GM18907 (cell line): Measurements from ENCODE around the gene DMRTA1.
"Not testable (repeated sequence)": the region's sequence is repeated elsewhere in the genome, so short reads cannot be mapped to it uniquely, and the experiment has no call there.

Experiments used
- ATAC-seq: cut with Tn5 transposase; IDR thresholded peaks from one replicate; pipeline ENCODE4 v1.9.1; 2021; ENCODE audit warnings: mild to moderate bottlenecking, moderate library complexity; ENCODE audit not compliant: unreplicated experiment

The DMRTA1 gene, protein sequence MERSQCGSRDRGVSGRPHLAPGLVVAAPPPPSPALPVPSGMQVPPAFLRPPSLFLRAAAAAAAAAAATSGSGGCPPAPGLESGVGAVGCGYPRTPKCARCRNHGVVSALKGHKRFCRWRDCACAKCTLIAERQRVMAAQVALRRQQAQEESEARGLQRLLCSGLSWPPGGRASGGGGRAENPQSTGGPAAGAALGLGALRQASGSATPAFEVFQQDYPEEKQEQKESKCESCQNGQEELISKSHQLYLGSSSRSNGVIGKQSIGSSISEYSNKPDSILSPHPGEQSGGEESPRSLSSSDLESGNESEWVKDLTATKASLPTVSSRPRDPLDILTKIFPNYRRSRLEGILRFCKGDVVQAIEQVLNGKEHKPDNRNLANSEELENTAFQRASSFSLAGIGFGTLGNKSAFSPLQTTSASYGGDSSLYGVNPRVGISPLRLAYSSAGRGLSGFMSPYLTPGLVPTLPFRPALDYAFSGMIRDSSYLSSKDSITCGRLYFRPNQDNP

DNA sequence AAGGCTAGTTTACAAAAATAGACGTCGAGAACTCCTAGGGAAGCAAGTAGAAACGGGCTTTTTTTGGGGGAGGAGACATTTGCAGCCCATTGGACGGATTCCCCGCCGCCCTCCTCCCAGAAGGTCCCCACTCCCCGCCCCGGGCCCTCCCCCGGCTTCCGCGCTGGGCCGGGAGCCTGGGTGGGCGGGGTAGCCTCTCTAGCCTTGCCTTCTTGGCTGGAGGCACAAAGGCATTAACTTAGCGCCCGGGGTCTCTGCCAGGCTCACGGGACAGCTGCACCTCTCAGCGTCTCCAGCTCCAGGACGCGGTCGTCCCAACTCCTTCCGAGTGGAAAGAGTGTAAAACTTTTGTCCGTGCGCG is at the start of gene DMRTA1:
Gene DMRTA1 (plus strand): TSS at position 236 of the 361 bp plus-strand sequence. CDS start 242 bp downstream, outside the sequence.
- peak; percentile 28 for ATAC-seq

DNA sequence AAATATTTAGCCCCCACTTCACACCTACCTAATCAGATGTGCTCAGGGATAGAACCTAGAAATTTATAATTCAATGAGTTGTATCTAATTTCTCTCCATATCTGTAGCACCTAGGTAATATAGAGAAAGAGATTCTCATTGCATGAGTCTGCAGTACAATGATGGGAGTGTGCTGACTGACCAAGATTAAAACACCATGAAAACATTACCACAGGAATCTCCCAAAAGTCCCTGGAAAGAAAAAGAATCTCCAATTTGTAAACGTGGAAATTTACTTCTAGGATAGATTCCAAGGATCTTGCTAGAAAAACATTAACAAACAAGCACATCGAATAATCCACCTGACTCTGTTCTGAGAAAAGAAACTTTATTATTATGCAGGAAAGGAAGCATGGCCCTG is 45.0 kb upstream of the DMRTA1 start:
- ATAC-seq, result no peak

DNA sequence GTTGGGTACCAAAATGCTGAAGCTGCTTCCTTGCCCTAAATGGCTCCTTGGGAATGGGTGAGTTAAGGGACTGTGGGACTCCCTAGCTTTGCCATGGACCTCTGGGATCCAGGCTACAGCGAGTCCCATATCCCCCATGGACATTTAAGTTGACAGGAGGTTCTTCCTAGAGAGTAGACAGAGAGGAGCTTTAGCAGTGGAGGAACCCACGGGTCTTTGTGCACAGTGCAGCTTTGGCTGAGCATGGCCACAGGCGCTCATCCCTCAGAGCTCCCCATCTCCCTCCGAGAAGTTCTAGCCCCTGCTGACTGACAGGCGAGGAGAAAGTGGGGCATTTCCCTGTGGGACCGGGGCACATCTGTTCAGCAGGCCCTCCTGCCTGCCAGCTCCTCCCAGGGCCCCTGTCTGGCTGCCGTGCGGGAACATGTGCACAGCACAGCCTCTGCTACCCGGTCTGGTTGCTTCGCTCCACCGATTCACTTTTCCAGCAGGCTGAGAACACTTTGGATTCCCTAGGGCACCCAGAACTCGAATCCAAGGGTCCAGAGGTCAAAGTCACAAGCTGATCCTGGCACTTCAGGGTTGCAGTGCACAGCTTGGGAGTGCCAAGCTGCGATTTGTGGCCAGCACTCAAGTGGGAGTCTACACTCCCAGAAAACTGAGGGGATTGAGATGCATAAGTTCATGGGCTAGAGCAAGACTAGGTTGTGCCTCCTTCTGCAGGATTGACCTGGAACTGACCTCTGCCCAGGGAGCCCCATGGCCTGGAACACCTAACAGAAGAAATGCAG is 40.6 kb upstream of the DMRTA1 start:
- ATAC-seq, result no peak

DNA sequence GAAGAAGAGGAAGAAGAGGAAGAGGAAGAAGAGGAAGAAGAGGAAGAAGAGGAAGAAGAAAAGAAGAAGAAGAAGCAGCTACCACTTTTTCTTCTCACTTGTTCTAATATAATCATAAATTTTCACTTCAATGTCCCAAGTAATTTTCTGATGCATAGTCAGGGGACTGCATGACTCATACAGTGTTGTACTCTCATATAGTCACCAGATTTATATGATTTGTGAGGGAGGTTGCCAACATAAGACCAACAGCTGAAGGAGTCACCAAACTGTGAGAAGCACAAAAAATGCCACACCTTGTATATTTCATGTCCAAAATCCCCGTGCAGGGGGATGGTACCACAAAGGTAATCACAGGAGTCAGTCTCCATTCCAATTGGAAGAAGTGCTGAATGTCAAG is 32.7 kb upstream of the DMRTA1 start:
- no peak for ATAC-seq

DNA sequence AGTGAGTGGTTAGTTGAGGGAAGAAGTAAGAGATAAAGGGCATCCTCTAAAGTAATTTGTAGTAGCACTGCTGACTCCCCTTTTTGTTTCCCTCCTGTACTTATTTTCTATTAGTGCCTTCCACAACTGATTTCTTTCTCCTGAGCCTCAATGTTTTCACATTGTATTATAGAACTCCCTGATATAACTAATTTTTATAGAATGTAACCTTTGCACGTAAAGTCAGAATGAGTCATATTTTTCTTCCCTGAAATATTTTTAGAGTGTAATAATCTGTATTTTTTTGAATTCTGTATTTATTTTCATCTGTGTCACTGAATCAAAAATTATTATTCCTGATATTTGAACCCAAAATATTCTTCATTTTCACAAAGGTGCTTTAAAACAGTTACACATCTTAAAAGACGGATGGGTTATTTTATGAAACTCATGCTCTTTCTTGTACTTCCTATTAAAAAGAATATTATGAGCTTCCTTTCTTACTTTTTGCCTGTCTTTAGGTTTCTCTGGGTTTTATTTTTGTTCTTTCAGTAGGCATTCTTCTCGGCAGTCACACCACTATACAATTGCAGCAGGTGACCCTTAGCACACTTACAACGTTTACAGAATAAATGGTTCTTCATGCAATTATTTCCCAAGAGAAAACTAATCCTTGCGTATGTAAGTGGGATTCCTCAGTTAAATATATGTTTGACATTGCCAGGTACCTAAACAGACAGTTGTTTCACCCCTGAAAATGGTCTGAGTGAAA is 30.5 kb upstream of the DMRTA1 start:
- ATAC-seq, result no peak

DNA sequence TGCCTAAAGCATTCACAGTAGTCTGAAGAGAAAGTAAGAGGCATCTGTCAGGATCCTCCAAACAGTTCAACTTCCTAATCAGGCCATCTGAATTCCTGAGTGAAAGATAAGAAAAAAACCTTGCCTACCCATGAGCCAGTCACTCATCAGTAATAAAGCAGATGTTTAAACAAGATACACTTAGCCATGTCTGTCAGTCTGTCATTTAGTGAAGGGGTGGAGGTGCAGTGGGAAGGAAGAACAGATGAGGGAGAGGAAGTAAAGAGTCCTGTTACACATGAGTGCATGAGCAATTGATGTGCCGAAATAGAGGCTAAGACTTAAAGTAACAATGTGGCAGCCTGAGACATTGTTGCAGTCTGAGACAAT is 29.9 kb upstream of the DMRTA1 start:
- ATAC-seq, result no peak

DNA sequence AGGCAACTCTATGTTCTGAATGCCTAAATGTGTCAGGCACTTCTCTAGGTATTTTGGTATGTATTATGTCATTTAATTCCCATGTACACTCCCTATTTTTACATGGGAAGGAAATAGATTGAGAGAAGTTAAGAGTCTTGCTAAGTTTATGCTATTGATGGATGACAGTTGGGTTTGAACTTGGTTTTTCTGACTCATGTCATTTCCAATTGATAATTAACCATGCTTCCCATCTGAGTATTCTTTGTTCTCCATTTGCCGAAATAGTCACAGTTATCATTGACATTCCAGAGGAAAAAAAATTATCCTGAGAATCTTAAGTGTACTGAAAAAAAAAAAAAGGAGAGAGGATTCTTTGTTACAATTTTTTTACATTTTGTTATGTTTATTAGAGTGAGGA is 23.1 kb upstream of the DMRTA1 start:
- no peak for ATAC-seq

DNA sequence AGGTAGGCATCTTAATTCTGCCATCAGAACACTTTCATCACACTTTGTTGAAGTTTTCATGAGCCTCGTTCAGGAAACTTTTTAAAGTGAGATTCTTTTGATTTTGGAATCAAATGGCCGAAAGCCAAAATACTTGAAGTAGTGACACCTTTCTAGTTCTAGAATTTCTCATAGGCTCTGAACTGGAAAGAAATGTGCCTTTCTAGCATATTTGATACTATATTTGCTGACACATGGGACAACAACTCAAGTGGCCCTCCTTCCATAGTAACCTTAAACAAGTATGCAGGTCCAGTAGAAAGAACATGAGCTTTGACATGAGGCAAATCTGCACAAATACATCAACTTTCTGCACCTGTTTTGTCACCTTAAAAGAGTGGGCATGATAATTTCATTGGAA is 22.0 kb upstream of the DMRTA1 start:
- no peak for ATAC-seq

DNA sequence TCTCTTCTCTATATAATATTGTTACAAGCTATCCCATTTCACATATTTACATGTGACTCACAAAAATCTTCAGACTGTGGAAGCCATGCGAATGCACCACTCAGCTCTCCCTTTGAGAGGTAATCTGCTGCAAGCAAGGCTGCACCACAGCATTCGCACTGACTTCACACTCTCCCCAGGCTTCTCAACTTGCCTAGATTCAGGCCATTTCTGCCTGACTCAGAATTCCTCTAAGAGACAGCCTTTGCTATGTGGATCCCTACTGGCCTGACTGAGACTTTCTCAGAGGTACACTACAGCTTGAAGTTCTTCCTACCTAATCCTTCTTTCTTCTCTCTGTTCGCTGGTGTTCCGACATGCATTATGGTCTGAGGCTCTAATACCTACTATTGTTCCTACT is 21.1 kb upstream of the DMRTA1 start:
- no peak for ATAC-seq

DNA sequence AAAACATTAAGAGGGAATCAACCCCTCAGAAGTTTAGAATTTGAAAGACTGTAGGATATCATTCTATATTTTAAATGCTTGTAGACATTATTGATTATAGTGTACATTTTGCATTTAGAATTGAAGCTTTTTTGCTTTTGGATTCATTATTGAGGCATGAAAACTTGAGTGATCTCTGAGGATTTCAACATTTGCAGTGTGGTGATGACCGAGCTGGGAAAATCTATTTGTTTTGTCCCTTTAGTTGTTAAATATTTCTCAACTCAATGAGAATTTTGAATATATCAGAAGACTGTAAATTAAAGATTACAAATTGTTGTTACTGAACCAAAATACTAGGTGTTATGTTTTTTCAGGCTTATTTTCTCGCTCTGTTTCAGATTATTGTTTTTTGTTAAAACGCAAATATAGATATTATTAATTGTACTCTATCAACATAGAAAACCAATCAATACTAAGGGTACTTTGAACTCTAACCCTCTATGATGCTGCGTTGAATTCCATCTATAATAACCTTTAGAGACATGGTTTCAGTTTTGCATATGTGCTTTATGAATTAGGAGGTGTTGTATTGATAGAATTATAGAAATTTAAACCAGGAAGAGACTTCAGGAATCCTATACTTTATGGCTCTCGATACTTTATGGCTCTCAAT is 19.3 kb upstream of the DMRTA1 start:
- ATAC-seq, result no peak

DNA sequence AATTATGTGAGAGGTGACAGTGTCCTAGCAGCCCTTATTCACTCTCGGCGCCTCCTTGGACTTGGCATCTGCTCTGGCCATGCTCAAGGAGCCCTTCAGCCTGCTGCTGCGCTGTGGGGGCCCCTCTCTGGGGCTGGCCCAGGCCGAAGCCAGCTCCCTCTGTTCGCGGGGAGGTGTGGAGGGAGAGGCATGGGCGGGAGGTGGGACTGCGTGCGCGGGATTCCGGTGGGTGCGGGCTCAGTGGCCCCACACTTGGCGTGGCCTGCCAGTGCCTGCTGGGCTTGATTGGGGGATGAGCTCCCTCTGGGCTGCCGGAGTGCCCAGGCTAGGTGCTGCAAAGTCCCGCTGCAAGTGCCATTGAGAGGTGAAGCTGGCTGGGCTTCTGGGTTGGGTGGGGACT is 12.9 kb upstream of the DMRTA1 start:
- no peak for ATAC-seq

DNA sequence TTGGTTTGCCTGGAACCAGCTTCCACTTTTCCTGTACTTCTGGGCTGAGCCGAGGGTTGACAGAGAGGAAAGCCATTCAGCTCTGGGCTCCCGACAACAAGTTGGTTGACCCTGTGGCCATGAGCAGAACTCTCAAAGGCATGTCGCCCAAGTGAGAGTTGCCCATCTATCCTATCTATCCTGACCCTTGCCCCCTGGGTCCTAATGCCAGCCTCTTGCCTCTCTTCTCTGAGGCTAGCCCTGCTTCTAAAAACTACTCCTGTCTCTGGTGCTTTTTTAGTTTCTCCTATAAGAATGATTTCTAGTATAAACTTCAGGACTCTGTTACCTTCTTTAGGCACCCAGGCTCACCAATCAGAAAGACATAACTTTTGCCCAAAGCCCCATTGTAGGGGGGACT is 11.4 kb upstream of the DMRTA1 start:
- ATAC-seq, result not testable (repeated sequence)

DNA sequence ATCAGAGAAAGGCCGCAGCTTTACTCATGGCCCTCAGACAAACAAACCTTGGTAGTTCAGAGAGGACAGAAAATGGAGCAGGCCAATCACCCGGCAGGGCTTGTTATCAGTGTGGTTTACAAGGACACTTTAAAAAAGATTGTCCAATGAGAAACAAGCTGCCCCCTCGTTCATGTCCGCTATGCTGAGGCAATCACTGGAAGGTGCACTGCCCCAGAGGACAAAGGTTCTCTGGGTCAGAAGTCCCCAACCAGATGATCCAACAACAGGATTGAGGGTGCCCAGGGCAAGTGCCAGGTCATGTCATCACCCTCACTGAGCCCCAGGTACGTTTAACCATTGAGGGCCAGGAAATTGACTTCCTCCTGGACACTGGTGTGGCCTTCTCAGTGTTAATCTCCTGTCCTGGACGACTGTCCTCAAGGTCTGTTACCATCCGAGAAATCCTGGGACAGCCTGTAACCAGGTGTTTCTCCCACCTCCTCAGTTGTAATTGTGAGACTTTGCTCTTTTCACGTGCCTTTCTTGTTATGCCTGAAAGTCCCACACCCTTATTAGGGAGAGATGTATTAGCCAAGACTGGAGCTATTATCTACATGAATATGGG is 9.1 kb upstream of the DMRTA1 start:
- ATAC-seq, result not testable (repeated sequence)

DNA sequence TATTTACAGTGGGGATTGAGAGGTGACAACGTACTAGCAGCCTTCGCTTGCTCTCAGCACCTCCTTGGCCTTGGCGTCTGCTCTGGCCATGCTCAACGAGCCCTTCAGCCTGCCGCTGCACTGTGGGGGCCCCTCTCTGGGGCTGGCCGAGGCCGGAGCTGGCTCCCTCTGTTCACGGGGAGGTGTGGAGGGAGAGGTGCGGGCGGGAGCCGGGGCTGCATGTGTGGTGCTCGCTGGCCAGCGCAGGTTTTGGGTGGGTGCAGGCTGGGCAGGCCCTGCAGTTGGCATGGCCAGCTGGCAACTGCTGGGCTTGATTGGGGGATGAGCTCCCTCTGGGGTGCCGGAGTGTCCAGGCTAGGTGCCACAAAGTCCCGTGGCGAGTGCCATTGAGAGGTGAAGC is 5.8 kb upstream of the DMRTA1 start:
- ATAC-seq, result no peak

DNA sequence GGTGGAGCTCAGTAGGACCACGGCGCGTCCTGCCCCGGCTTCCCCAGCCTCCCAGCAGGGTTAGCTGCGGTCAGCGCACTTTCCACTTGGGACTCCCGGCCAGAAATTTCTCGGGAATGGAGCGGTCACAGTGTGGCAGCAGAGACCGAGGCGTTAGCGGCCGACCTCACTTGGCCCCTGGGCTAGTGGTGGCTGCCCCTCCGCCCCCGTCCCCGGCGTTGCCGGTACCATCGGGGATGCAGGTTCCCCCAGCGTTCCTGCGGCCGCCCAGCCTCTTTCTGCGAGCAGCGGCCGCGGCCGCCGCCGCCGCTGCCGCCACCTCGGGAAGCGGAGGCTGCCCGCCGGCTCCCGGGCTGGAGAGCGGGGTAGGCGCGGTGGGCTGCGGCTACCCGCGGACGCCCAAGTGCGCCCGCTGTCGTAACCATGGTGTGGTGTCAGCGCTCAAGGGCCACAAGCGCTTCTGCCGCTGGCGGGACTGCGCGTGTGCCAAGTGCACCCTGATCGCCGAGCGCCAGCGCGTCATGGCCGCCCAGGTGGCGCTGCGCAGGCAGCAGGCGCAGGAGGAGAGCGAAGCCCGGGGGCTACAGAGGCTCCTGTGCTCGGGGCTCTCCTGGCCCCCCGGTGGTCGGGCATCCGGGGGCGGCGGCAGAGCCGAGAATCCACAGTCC is 460 bp downstream of the DMRTA1 start:
- ATAC-seq, result peak; percentile 79

DNA sequence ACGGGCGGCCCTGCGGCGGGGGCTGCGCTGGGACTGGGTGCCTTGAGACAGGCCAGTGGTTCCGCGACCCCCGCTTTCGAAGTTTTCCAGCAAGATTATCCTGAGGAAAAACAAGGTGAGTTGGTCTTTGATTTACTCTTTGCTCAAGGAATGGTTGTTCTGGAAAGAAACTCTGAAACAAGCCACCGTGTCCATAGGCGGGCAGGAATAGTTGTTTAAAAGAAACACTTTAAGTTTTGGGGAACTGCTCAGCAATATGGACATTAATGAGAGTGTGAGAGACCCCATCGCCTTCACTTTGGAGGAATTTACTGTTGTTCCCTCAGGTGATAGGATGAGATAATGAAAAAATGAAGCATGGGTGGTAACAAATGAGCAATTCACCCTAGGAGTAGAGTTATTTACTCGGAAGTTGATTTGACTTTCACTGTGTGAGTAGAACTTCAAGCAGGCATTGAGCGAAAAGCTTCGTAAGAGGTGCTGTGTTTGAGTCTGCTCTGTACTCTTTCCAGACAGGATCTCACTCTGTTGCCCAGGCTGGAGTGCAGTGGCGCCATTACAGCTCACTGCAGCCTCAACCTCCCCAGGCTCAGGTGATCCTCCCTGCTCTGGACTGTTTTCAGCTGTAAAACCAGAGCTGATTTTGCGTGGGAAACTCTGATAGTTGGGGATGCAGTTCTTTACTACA is 1.1 kb downstream of the DMRTA1 start:
- ATAC-seq, result no peak

DNA sequence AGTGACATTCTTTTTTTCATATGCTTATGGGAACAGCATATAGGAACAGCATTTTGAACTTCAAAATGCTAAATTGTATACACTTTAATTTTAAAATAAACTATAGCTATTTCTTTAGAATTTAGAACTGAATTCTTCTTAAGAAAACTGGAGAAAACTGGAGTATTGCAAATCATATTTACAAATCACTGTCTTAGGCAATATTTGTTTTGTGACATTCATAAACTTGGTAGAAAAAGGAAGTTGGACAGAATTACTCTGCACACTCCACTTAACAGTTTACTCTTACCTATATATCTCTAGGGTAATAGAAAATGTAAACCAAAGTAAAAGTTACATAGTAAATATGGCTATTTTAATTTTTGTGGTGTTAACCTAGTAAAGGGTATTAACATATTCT is 3.1 kb downstream of the DMRTA1 start:
- ATAC-seq, result no peak

DNA sequence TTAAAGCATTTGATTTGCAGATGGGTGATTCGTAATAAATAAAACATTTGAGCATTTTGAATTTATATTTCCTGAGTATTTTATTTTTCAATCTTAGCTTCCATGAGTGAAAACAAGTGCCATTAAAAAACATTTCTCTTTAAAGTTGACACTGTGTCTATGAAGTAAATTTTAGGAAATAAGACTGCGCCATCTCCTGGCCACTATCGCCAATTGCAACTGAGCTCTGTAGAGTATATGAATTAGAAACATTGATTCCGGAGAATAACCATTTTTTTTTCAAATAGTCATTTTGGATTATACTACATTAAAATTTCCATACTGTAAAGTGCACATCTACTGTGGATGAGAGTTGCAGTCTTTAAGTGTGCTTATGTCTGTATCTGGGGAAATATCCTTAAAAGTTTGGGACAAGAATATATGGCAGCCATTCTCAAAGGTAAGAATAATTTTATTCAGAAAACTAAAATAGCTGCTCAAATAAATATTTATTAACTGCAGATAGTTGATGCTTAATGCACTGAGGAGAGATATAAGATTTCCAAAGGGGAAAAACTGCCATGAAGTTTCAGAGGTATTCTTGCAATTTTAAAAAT is 5.9 kb downstream of the DMRTA1 start:
- no peak for ATAC-seq

DNA sequence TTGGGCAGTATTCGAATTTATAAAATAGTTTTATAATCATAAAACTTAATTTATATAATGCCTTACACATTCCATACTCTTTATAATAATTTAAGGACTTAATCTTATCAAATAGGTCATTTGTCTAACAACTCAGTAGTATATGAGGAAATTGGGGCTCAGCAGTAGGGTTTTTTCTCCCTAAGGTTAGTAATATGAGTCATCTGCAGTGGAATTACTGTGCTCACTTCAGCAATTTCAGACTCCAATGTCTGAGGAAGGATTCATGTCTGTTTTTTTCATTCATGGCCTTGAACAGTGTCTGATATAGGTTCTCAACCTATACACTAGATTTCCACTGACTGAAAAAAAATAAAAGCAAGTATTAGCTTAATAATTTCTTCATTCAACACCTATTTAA is 7.4 kb downstream of the DMRTA1 start:
- ATAC-seq, result no peak
